ENCODE measurements around the gene VAC14.

GRCh38 chr16:70678898-70679670, 121.9 kb downstream of the VAC14 start:
- TF ChIP-seq EZH2 (IDR thresholded peaks at IDR 0.05; ENCODE audit: low read depth, unreplicated experiment): no peak
- TF ChIP-seq, protein P1, sequence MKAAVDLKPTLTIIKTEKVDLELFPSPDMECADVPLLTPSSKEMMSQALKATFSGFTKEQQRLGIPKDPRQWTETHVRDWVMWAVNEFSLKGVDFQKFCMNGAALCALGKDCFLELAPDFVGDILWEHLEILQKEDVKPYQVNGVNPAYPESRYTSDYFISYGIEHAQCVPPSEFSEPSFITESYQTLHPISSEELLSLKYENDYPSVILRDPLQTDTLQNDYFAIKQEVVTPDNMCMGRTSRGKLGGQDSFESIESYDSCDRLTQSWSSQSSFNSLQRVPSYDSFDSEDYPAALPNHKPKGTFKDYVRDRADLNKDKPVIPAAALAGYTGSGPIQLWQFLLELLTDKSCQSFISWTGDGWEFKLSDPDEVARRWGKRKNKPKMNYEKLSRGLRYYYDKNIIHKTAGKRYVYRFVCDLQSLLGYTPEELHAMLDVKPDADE (IDR thresholded peaks at IDR 0.05): no peak
- TF ChIP-seq, protein P2, sequence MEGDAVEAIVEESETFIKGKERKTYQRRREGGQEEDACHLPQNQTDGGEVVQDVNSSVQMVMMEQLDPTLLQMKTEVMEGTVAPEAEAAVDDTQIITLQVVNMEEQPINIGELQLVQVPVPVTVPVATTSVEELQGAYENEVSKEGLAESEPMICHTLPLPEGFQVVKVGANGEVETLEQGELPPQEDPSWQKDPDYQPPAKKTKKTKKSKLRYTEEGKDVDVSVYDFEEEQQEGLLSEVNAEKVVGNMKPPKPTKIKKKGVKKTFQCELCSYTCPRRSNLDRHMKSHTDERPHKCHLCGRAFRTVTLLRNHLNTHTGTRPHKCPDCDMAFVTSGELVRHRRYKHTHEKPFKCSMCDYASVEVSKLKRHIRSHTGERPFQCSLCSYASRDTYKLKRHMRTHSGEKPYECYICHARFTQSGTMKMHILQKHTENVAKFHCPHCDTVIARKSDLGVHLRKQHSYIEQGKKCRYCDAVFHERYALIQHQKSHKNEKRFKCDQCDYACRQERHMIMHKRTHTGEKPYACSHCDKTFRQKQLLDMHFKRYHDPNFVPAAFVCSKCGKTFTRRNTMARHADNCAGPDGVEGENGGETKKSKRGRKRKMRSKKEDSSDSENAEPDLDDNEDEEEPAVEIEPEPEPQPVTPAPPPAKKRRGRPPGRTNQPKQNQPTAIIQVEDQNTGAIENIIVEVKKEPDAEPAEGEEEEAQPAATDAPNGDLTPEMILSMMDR (conservative IDR thresholded peaks at IDR 0.05; ENCODE audit: low read depth in 2 of 2): no peak
- TF ChIP-seq, protein P3, sequence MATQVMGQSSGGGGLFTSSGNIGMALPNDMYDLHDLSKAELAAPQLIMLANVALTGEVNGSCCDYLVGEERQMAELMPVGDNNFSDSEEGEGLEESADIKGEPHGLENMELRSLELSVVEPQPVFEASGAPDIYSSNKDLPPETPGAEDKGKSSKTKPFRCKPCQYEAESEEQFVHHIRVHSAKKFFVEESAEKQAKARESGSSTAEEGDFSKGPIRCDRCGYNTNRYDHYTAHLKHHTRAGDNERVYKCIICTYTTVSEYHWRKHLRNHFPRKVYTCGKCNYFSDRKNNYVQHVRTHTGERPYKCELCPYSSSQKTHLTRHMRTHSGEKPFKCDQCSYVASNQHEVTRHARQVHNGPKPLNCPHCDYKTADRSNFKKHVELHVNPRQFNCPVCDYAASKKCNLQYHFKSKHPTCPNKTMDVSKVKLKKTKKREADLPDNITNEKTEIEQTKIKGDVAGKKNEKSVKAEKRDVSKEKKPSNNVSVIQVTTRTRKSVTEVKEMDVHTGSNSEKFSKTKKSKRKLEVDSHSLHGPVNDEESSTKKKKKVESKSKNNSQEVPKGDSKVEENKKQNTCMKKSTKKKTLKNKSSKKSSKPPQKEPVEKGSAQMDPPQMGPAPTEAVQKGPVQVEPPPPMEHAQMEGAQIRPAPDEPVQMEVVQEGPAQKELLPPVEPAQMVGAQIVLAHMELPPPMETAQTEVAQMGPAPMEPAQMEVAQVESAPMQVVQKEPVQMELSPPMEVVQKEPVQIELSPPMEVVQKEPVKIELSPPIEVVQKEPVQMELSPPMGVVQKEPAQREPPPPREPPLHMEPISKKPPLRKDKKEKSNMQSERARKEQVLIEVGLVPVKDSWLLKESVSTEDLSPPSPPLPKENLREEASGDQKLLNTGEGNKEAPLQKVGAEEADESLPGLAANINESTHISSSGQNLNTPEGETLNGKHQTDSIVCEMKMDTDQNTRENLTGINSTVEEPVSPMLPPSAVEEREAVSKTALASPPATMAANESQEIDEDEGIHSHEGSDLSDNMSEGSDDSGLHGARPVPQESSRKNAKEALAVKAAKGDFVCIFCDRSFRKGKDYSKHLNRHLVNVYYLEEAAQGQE (IDR thresholded peaks at IDR 0.05; ENCODE audit: unreplicated experiment): no peak
- no peak for TF ChIP-seq POLR2AphosphoS5 (IDR thresholded peaks at IDR 0.05; ENCODE audit: low read depth)
- TF ChIP-seq EZH2phosphoT487 (IDR thresholded peaks at IDR 0.05; ENCODE audit: unreplicated experiment): no peak
- TF ChIP-seq STAT1 (IDR thresholded peaks at IDR 0.05; ENCODE audit: unreplicated experiment): no peak
- TF ChIP-seq NANOG (IDR thresholded peaks at IDR 0.05; ENCODE audit: borderline replicate concordance): no peak
- TF ChIP-seq CREB1 (CRISPR knock-in tag; IDR thresholded peaks at IDR 0.05; ENCODE audit: low read depth): no peak
- no peak for TF ChIP-seq ZNF331 (CRISPR knock-in tag; IDR thresholded peaks at IDR 0.05; ENCODE audit: low read depth)
- TF ChIP-seq JUNB (IDR thresholded peaks at IDR 0.05; ENCODE audit: unreplicated experiment): no peak
- TF ChIP-seq ZNF114 (CRISPR knock-in tag; IDR thresholded peaks at IDR 0.05): no peak

All from GM23338 (cell line).